SKM-1 (cell line): ENCODE measurements around the gene NUP210.
"Not testable (repeated sequence)": the region's sequence is repeated elsewhere in the genome, so short reads cannot be mapped to it uniquely, and the experiment has no call there.

ENCODE experiments used
- DNase-seq: peaks from one replicate; lab custom pipeline; 2025; ENCODE audit not compliant: unreplicated experiment; lab: John Stamatoyannopoulos, UW

NUP210 gene

DNA sequence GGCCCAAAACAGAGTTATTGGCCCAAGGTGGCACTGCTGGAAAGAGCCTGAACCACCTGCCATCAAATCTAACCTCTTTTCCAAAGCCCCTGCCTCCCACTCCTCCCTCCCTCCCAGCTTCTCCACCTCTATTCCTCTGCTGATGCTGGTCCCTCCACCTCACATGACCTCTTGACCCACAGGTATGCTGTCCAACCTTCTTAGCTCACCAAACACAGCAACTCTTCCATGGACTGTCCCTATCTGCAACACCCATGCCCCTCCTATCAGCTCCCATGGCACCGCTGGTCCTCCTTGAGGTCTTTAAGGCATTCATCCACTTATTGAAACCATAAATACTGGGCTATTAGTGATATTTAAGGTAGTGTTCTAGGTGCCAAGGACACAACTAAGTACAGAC is 12.6 kb downstream of the NUP210 start:
- no peak for DNase-seq

DNA sequence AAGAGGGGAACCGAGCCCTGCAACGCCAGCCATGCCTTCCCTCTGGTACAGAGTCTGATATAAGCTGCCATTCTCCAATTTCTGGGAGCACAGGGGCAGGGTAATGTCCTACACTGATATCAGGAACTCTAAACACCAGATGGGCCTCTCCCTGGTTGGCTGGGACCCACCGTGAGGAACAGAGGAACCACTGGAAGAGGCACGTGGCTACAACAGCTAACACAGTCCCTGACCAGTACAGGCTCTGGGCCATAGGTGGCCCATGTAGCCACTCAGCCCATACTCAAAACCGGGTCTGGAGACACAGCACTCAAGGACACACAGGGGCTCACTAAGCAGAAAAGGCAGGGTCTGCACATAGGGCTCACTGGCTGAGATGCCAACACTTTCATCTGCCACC is 13.9 kb downstream of the NUP210 start:
- no peak for DNase-seq

DNA sequence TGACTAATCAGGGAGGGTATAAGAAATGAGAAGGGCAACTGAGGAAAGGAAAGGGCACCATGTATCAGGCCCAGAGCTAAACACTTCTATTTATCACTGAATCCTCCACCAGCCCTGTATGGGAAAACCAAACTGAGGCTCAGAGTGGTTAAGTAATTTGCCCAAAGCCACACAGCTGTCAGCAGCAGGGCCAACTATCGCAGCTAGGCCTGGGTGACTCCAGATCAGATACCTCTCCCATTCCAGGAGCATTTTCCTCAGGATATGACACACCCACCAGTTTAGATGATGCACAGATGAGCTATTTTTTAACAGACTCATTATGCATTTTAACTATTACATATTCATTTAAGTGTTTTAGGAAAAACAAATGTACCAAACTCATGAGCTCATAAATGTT is 14.5 kb downstream of the NUP210 start:
- no peak for DNase-seq

- no peak for DNase-seq
Measured at GRCh38 chr3:13404626-13405452, 15.3 kb downstream of the NUP210 start.

DNA sequence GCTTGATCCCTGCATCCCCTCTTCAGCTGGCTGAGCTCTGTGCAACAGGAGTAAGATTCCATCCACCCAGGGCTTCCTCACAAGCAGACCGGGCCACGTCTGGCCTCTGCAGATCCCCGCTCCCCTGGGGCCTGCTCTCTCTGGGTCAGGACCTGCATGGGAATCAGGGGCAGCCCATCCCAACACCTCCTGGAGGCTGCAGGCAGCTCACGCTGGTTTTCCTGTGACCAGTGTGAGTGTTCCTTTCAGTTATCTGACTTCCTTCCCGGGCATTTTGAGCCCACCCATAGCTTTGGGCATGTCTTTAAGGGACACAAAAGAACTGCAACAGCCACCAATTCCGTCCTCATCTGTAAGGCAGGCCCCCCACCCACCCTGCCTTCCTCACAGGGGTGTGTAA is 16.3 kb downstream of the NUP210 start:
- DNase-seq: no peak

- no peak for DNase-seq
Measured at GRCh38 chr3:13403213-13403819, 16.8 kb downstream of the NUP210 start.

DNA sequence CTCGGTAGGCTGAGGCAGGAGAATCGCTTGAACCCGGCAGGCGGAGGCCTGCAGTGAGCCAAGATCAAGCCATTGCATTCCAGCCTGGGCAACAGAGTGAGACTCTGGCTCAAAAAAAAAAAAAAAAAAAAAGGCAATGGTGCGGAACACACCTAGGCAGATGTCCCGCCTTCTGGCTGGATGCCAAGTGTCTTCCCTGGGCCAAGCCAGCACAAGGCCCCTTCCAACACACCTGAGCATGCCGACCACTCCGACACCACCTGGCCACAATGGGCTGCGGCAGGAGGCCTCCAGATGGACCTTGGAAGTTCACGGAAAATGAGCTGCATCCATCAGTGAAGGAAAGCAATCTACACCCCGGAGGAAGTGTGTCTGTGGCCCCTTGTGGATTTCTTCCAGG is 19.0 kb downstream of the NUP210 start:
- no peak for DNase-seq

GRCh38 chr3:13400114-13400673 is 19.9 kb downstream of the NUP210 start:
- DNase-seq: no peak

DNA sequence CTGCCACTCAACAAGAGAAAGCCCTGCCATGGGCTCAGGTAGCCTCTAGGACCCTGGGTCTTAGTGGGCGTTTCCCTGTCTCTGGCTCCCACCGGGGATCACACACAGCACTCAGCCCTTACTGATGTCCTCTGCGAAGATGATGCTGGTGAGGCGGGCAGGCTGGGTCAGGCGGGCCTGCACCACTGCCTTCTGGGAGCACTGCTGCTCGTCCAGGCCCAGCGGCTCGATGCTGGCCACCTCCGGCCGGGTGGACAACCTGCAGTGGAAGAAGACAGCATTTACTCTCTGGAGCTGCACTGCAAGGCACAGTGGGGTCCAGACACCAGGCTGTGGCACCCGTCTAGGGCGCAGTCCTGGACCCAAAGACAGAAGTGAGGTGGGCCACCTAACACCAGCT is 20.5 kb downstream of the NUP210 start:
- no peak for DNase-seq

- DNase-seq: no peak
Measured at GRCh38 chr3:13397316-13397715, 22.8 kb downstream of the NUP210 start.

GRCh38 chr3:13394363-13394762 is 25.8 kb downstream of the NUP210 start:
- DNase-seq: no peak

- no peak for DNase-seq
Measured at GRCh38 chr3:13393427-13394360, 26.4 kb downstream of the NUP210 start.

- DNase-seq: no peak
Measured at GRCh38 chr3:13391308-13391707, 28.8 kb downstream of the NUP210 start.

DNA sequence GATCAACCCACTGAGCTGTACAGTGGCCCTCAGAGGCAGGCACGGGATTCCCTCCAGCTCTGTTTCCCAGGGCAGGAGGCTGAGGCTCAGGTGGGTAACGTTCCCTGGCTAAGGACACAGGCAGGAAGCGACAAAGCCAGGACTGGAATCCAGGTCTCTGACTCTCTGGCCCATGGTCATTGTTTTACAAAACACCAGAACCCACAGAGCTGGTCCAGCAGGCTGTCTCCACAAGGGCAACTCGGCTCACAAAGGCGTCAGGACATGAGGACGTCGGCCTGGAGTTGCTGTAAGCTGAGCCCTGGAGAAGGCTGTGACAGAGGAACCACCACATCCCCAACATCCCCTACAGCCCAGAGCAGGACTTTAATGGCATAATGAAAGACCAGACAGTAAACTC is 30.7 kb downstream of the NUP210 start:
- DNase-seq: no peak

DNA sequence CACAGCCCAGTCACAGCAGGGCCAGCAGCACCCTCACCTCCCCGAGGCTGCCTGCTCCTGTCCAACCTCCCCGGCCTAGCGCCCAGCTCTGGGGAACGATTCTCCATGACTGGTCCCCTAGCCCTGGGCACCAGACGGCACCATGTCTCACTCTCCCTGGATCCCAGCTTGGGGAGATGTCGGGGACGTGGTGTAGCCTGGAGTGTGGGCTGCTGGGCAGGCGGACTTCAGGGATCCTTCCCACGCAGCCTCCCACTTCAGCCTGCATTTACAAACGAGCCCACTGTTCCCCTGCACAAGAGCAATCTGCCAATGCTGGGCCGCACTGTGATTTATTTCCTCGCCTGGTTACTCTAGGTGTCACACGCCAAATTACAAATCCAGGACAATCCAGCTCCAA is 31.3 kb downstream of the NUP210 start:
- no peak for DNase-seq

DNA sequence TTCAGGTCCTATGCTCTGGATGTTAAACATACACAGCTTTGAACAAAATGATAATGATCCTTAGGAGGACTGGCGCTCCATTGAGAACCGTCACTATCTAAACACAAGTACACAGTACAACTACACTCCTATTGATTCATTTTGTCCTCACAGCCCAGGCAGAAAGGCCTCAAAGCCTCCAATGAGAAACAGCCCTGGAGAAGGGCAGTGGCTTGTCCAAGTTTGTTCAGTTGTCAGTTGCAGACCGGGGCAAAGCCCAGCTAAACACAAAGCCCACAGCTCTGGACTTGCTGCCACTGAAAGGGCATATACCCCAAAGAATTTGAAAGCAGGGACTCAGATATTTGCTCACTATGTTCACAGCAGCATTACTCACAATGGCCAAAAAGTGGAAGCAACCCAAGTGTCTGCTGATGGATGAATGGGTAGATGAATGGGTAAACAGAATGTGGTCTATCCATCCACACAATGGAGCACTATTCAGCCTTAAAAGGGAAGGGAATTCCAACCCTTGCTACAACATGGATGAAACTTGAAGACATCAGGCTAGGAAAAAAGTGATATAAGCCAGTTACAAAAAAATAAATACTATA is 34.7 kb downstream of the NUP210 start:
- no peak for DNase-seq

DNA sequence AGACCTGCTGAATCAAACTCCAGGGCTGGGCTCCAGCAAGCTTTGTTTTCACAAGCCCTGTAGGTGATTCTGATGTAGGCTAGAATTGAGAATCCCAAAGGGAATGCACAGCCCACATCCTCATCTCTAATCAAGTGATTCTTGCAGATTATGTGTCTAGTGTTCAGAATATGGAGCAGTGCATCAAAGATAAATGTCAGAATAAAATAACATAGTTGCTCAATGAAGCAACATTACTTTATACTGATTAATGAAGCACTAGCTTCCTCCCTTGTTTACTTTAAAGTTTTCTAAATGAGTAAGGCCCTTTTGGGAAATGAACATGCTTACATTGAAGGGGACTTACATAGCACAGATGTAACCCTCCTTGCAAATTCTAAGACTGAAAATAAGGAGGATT is 39.2 kb downstream of the NUP210 start:
- DNase-seq: no peak

DNA sequence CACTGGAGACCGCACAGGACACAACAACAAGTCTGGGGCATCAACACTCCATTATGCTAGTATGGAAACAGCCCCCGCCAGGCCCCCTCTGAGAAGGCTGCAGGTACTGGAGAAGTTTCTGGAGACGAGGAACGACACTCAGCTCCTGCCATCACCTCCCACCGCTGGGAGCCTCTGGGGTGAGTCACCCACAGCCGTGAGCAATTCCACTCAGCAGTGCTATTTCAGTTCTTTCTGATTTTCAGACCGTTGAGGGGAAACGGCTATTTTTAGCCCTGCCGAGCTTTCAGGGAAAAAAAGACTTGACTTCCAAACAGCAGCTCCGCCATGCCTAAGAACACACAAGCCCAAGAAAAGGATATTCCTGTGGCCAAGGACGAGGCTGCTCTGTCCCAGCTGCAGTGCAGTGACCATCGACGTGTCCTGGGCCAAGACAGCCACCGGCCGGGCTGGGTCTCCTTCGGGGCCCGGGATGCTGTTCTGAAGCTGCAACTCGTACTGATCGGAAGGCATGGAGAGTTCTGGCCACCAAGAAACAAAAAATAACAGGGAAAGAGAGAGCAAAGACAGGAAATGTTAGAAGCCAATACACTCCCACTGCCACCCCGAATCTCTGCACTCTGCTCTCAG is 40.8 kb downstream of the NUP210 start:
- no peak for DNase-seq

GRCh38 chr3:13378155-13378554 is 42.0 kb downstream of the NUP210 start:
- DNase-seq: no peak

DNA sequence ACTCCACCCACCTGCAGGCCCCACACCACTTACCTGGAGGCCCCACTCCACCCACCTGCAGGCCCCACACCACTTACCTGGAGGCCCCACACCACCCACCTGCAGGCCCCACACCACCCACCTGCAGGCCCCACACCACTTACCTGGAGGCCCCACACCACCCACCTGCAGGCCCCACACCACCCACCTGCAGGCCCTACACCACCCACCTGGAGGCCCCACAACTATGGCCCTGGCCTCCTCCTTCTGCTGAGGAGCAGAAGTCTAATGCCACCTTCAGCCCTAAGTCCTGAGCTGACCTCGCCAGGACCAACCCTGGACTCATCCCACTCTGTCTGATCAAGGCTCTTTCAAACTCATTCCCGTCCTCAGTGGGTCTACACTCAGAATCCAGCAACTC is 42.4 kb downstream of the NUP210 start:
- DNase-seq: not testable (repeated sequence)

GRCh38 chr3:13377021-13377420 is 43.1 kb downstream of the NUP210 start:
- no peak for DNase-seq
